Measurements from ENCODE around the gene MBD2. TPM values are rescaled to one million over a fixed set of nuclear protein-coding genes. Genes with fewer than 3 reads are reported as not detected.

MBD2 gene
- total and polyA plus RNA-seq, 2 of the 8 experiments (the other 6 are each of a cell fraction or from before 2014, with no cell fraction given): 36.2 to 52.7 TPM

- FAIRE-seq: no peak
Observed at GRCh38 chr18:54218299-54218698, 6.2 kb downstream of the MBD2 start.

More at GRCh38 chr18:54218299-54218698, 6.2 kb downstream of the MBD2 start:
- Histone ChIP-seq H3K27ac (ENCODE audit: low read depth, low read length) (no peak overlapping the region), H4K91ac (replicated peaks; ENCODE audit: insufficient read length, low read length) (no peak overlapping the region), H4K5ac (ENCODE audit: insufficient read length, low read depth, low read length) (no peak overlapping the region), H3K36me3 (ENCODE audit: control insufficient read depth in 2 of 4, insufficient read depth in 4 of 4, low read length in 3 of 4) (peaks cover 0 to 3% (median 0%) of the 10 kb centered on the region in 4 experiments; a peak in 2 of 8 replicates), H3K4ac (replicated peaks; ENCODE audit: insufficient read length, low read depth, low read length) (no peak overlapping the region), H2BK12ac (ENCODE audit: low read depth, low read length) (no peak overlapping the region), H3K18ac (ENCODE audit: extremely low read depth, low read length) (no peak overlapping the region), H4K8ac (ENCODE audit: extremely low read depth, insufficient read depth, low read length) (no peak overlapping the region), H3K9me3 (ENCODE audit: insufficient read depth in 2 of 2, low read depth in 1 of 2, low read length in 1 of 2) (no peaks in the 10 kb centered on the region), H2BK20ac (ENCODE audit: low read length) (no peak overlapping the region), H3K14ac (ENCODE audit: insufficient read length) (no peak overlapping the region), H2BK15ac (ENCODE audit: low read length) (no peak overlapping the region), H2BK120ac (replicated peaks; ENCODE audit: low read depth, low read length) (no peak overlapping the region), H2AFZ (ENCODE audit: low read length) (no peak overlapping the region), H3K4me1 (replicated peaks in 1 of 4; ENCODE audit: control insufficient read depth in 3 of 4, insufficient read depth in 4 of 4, low read length in 3 of 4) (peaks cover 0 to 6% (median 4%) of the 10 kb centered on the region in 4 experiments; a peak in 6 of 7 replicates), H4K20me1 (replicated peaks in 1 of 2; ENCODE audit: control insufficient read depth in 1 of 2, insufficient read depth in 2 of 2, low read length in 2 of 2) (peaks cover 5 to 7% of the 10 kb centered on the region in 2 experiments), H3K27me3 (replicated peaks in 1 of 4; ENCODE audit: control insufficient read depth in 3 of 4, extremely low read depth in 1 of 4, insufficient read depth in 3 of 4, low read length in 3 of 4) (no peaks in the 10 kb centered on the region), H3K79me2 (ENCODE audit: control insufficient read depth in 1 of 2, insufficient read depth in 2 of 2, low read length in 2 of 2) (peaks cover 40 to 94% of the 10 kb centered on the region in 2 experiments), H3K23ac (ENCODE audit: insufficient read length) (no peak overlapping the region), H3K79me1 (ENCODE audit: low read depth, low read length) (peaks cover 5% of the 10 kb centered on the region; the same call in 1 of the 2 replicates), H2AK5ac (ENCODE audit: low read depth, low read length) (no peak overlapping the region), H2BK5ac (ENCODE audit: low read depth, low read length) (no peak overlapping the region), H3K4me2 (ENCODE audit: insufficient read depth in 1 of 2, low read depth in 2 of 2, low read length in 2 of 2) (no peak overlapping the region), H3K9ac (replicated peaks in 1 of 4; ENCODE audit: extremely low read depth in 1 of 4, low read depth in 3 of 4, low read length in 3 of 4) (no peak overlapping the region), H3K23me2 (ENCODE audit: low read depth, low read length) (no peaks in the 10 kb centered on the region), H3K4me3 (ENCODE audit: extremely low read depth in 1 of 4, insufficient read depth in 2 of 4, low read depth in 3 of 4, low read length in 4 of 4) (no peak overlapping the region), H3K56ac (replicated peaks; ENCODE audit: insufficient read length, low read depth, low read length) (no peak overlapping the region)
- TF ChIP-seq TAF1 (IDR thresholded peaks at IDR 0.05; ENCODE audit: low read depth, low read length): no peak
- no peak for TF ChIP-seq TEAD4 (IDR thresholded peaks at IDR 0.05; ENCODE audit: low read depth, low read length)
- TF ChIP-seq TAF7 (optimal IDR thresholded peaks at IDR 0.05; ENCODE audit: borderline replicate concordance, low read depth, low read length): no peak
- no peak for TF ChIP-seq SIRT6 (IDR thresholded peaks at IDR 0.05; ENCODE audit: low read length)
- TF ChIP-seq POLR2AphosphoS5 (IDR thresholded peaks at IDR 0.05; ENCODE audit: low read depth, low read length): no peak
- no peak for TF ChIP-seq ASH2L (IDR thresholded peaks at IDR 0.05; ENCODE audit: low read length)
- TF ChIP-seq RAD21 (IDR thresholded peaks at IDR 0.05 in 1 of 2, conservative IDR thresholded peaks at IDR 0.05 in 1 of 2; ENCODE audit: low read depth in 2 of 2, low read length in 2 of 2): no peak
- TF ChIP-seq MAX (IDR thresholded peaks at IDR 0.05): no peak
- no peak for TF ChIP-seq CHD1 (IDR thresholded peaks at IDR 0.05; ENCODE audit: low read depth, low read length)
- TF ChIP-seq ZNF274 (IDR thresholded peaks at IDR 0.05; ENCODE audit: borderline replicate concordance, extremely low read depth, low read length): no peak
- ChIA-PET CTCF (ENCODE audit: partially characterized antibody) (interaction anchor here (0.6 to 1.3 kb wide), 4 partner anchors 16 to 91 kb away, joined by 3 to 5 read pairs (median 4); partner anchors contain the start of gene POLI), POLR2A (ENCODE audit: partially characterized antibody) (interaction anchor here (1.5 kb wide), 1 partner anchor 51 kb away, joined by 6 read pairs; the partner anchor contains the start of gene POLI)
- 97% methylated on average over 2 of the region's 2 CpGs; no CpG with 5 or more reads in 1 of the 2 experiments for WGBS, 2 experiments (ENCODE audit: extremely low coverage in 1 of 2, insufficient coverage in 1 of 2, insufficient read length in 1 of 2, insufficient replicate concordance in 2 of 2, low coverage in 1 of 2, low lambda C conversion rate in 2 of 2, missing lambda C conversion rate in 1 of 2)
- no peak for DNase-seq (ENCODE audit: low read depth in 1 of 2, low spot score in 2 of 2)

Data from H1 (cell line).